ENCODE results near the gene SPEF1.

Gene SPEF1

DNA sequence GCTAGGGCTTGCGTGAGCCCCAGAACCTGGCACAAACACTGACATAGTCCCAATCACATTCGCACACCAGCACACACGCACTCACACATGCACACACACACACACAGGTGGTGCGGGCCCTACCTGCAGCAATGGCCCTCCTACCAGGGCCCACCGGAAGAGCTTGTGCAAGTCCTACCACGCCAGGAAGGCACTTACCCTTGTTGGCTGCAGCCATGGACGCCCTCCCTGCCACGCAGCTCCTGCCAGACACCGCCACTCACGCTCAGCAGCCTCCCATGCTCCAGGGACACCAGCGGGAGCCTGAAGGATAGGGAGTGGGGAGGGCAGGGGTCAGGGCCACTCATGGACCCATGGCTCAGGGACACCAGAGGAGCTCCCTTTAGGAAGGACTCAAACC is 21.4 kb downstream of the SPEF1 start:
- CTCF ChIA-PET, result interaction anchor here (1.4 to 10.7 kb wide), 5 partner anchors 12 to 332 kb away, joined by 4 to 119 read pairs (median 6); partner anchors contain the start of gene AP5S1

DNA sequence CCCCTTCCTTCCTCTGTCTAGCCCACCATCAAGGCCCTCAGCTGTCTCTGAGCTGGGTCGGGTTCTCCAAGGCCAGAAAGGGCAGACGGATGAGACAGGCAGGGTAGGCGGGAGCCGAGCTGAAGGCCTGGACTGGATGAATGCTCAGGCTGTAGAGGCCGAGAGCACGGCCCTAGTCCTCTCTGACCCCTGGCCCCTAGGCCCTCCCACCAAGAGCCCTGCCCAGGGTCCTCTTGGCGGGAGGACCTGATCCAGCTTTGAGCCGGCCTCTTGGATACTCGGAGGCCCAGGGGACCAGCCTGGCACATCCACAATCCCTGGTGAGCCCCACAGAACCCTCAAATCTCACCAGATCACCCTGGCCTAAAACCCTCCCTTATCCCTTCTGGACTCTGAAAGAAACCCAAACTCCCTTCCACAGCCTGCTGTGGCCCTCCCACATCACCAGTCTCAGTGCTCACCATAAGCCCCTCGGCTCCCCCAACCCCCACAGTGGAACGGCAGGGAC is 21.9 kb downstream of the SPEF1 start:
- ChIA-PET CTCF (interaction anchor here (1.7 to 10.7 kb wide), 5 partner anchors 8 to 96 kb away, joined by 6 to 119 read pairs (median 16); partner anchors contain the start of genes ADISSP and AP5S1), POLR2A (interaction anchor here (1.7 kb wide), 1 partner anchor 9 kb away, joined by 6 read pairs; the partner anchor contains the start of gene ADISSP)
- TF ChIP-seq, protein P1, sequence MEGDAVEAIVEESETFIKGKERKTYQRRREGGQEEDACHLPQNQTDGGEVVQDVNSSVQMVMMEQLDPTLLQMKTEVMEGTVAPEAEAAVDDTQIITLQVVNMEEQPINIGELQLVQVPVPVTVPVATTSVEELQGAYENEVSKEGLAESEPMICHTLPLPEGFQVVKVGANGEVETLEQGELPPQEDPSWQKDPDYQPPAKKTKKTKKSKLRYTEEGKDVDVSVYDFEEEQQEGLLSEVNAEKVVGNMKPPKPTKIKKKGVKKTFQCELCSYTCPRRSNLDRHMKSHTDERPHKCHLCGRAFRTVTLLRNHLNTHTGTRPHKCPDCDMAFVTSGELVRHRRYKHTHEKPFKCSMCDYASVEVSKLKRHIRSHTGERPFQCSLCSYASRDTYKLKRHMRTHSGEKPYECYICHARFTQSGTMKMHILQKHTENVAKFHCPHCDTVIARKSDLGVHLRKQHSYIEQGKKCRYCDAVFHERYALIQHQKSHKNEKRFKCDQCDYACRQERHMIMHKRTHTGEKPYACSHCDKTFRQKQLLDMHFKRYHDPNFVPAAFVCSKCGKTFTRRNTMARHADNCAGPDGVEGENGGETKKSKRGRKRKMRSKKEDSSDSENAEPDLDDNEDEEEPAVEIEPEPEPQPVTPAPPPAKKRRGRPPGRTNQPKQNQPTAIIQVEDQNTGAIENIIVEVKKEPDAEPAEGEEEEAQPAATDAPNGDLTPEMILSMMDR (IDR thresholded peaks at IDR 0.05; ENCODE audit: insufficient read depth, low read length, missing control alignments), result no peak
- H3K4me3 ChIP-seq (ENCODE audit: low read depth, low read length), result no peak overlapping the region
- no peak for DNase-seq (ENCODE audit: low read depth, low spot score)

More for the DNA sequence above, 21.4 kb downstream of the SPEF1 start:
- POLR2A ChIA-PET, result no interaction called here
- DNase-seq (ENCODE audit: low read depth, low spot score), result no peak
- TF ChIP-seq, protein P1 (IDR thresholded peaks at IDR 0.05; ENCODE audit: insufficient read depth, low read length, missing control alignments), result no peak
- H3K4me3 ChIP-seq (ENCODE audit: low read depth, low read length), result no peak overlapping the region

DNA sequence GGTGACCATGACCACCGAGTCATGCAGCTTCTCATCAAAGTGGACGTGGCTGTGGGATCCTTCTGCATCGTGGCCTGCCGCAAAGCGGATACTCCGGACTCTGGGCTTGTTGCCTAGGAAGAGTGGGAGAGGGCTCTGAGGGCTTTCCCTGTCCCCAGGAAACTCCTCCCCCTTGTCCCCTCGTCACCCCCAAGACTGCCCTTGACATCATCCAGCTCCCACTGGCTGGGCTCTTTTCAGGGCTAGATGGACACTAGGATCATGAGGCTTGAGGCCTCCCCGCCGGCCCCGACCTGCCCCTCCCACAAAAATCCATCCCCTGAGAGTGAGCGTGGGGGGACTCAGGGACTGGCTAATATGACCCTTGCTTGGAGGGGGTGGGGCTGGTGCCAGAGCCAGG is 22.7 kb downstream of the SPEF1 start:
- TF ChIP-seq, protein P1 (IDR thresholded peaks at IDR 0.05; ENCODE audit: insufficient read depth, low read length, missing control alignments), result no peak
- ChIA-PET POLR2A (interaction anchor here (1.7 kb wide), 1 partner anchor 9 kb away, joined by 6 read pairs; the partner anchor contains the start of gene ADISSP), CTCF (interaction anchor here (1.1 to 10.7 kb wide), 6 partner anchors 8 to 96 kb away, joined by 3 to 119 read pairs (median 9); partner anchors contain the start of gene ADISSP)
- H3K4me3 ChIP-seq (ENCODE audit: low read depth, low read length), result no peak overlapping the region
- no peak for DNase-seq (ENCODE audit: low read depth, low spot score)

DNA sequence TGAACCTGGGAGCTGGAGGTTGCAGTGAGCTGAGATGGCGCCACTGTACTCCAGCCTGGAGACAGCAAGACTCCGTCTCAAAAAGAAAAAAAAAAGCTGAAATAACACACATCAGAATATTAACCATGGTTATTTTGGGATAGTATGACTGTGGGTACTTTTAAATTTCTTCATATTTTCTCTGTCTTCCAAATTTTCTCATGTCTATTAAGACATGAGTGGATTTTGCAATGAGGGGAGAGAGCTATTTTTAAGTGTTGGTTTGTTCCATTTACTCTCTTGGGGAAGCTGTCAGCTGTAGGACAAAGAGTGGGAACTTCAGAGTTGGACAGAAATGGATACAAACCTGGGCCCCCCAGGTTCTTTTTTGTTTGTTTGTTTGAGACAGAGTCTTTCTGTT is 24.0 kb downstream of the SPEF1 start:
- TF ChIP-seq, protein P1 (IDR thresholded peaks at IDR 0.05; ENCODE audit: insufficient read depth, low read length, missing control alignments), result no peak
- no peak overlapping the region for H3K4me3 ChIP-seq (ENCODE audit: low read depth, low read length)
- POLR2A ChIA-PET, result interaction anchor here (0.6 kb wide), 1 partner anchor 10 kb away, joined by 3 read pairs; no protein-coding TSS in a partner anchor
- no peak for DNase-seq (ENCODE audit: low read depth, low spot score)
- CTCF ChIA-PET, result interaction anchor here (1.0 to 10.7 kb wide), 12 partner anchors 9 to 98 kb away, joined by 3 to 119 read pairs (median 5); partner anchors contain the start of genes ADISSP, AP5S1 and SPEF1

DNA sequence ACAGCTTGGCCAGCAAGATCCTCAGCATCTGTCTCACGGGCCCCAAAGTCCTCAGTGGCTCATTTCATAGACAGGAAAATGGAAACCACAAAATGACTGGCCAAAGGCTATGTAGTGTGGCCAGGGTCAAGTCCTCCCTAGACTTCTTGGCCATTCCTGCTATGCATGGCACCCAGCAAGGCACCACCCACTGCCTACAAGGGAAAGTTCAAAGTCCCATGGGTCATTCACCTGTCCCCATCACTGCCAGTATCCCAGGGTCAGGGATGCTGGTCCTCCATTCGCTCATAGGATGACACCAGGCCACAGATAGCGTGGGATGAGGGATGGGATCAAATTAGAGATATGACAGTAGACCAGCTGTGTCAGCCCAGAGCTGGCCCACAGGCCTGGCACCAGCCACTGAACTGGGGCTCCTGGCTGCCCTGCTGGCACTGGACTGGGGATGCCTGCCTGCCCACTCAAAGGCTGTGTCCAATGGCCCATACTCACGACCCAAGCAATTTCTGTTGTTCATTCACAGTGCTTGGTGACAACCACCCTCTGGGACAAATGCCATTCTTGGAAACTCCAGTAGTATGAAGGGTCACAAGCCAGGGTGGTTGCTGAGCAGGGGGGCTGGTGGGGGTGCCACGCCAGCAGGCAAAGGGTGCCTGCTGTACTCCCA is 25.3 kb downstream of the SPEF1 start:
- POLR2A ChIA-PET, result interaction anchor here (0.6 kb wide), 2 partner anchors 63 to 294 kb away, joined by 3 to 4 read pairs; no protein-coding TSS in a partner anchor
- DNase-seq (ENCODE audit: low read depth, low spot score), result no peak
- CTCF ChIA-PET, result interaction anchor here (1.2 to 10.7 kb wide), 7 partner anchors 8 to 62 kb away, joined by 4 to 119 read pairs (median 5); partner anchors contain the start of genes ADISSP and SPEF1
- no peak overlapping the region for H3K4me3 ChIP-seq (ENCODE audit: low read depth, low read length)
- TF ChIP-seq, protein P1 (IDR thresholded peaks at IDR 0.05; ENCODE audit: insufficient read depth, low read length, missing control alignments), result no peak

DNA sequence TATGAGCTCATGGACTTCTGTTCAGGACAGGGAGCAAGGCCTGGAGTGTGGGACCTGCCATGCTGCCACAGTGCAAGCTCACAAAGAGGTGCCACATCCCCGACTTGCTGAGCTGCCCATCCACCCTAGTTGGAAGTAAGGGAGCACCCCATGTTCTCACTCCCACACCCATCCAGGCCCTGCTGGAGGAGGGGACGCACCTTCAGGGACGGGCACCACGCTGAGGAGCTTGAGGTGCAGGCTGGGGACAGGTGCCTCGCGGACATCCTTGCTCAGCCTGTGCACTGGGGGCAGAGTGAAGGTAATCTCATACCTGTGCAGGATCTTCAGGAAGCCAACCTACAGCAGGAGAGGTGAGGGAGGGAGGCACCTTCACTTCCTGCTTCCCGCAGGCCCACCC is 26.0 kb downstream of the SPEF1 start:
- H3K4me3 ChIP-seq (ENCODE audit: low read depth, low read length), result no peak overlapping the region
- TF ChIP-seq, protein P1 (IDR thresholded peaks at IDR 0.05; ENCODE audit: insufficient read depth, low read length, missing control alignments), result no peak
- ChIA-PET POLR2A (interaction anchor here (0.6 kb wide), 1 partner anchor 293 kb away, joined by 3 read pairs; no protein-coding TSS in a partner anchor), CTCF (interaction anchor here (0.7 to 10.7 kb wide), 14 partner anchors 7 to 100 kb away, joined by 3 to 119 read pairs (median 4); partner anchors contain the start of genes ADISSP and SPEF1)
- DNase-seq (ENCODE audit: low read depth, low spot score), result no peak
